NCI-H2196 treated with DMSO at 0.1 percent for 48 hours (cell line): ENCODE results near the gene ODF4.
"Not testable (repeated sequence)": the region's sequence is repeated elsewhere in the genome, so short reads cannot be mapped to it uniquely, and the experiment has no call there.

Source experiments
- DNase-seq: peaks from one replicate; lab custom pipeline; 2025; ENCODE audit not compliant: unreplicated experiment; lab: John Stamatoyannopoulos, UW

Gene ODF4

GRCh38 chr17:8366231-8366630, 26.6 kb downstream of the ODF4 start:
- no peak for DNase-seq

GRCh38 chr17:8368193-8368592, 28.6 kb downstream of the ODF4 start:
- DNase-seq, result no peak

GRCh38 chr17:8369944-8370343, 30.3 kb downstream of the ODF4 start:
- no peak for DNase-seq

- no peak for DNase-seq
These were observed 32.1 kb downstream of the ODF4 start for GRCh38 chr17:8371786-8372185.

GRCh38 chr17:8372422-8372821, 32.8 kb downstream of the ODF4 start:
- DNase-seq, result no peak

- DNase-seq, result not testable (repeated sequence)
These were observed 34.2 kb downstream of the ODF4 start for GRCh38 chr17:8373856-8374255.

GRCh38 chr17:8375738-8376259, 36.2 kb downstream of the ODF4 start:
- no peak for DNase-seq

GRCh38 chr17:8376271-8377067, 36.8 kb downstream of the ODF4 start, which contains the start of gene KRABD2:
Gene KRABD2 (minus strand): TSS chr17:8376704.
- DNase-seq, result peak; percentile 51

GRCh38 chr17:8377422-8377821, 37.8 kb downstream of the ODF4 start:
- DNase-seq, result no peak

GRCh38 chr17:8378117-8378516, 38.5 kb downstream of the ODF4 start:
- DNase-seq, result not testable (repeated sequence)

GRCh38 chr17:8380049-8380448, 40.4 kb downstream of the ODF4 start:
- DNase-seq, result no peak

- no peak for DNase-seq
These were observed 42.6 kb downstream of the ODF4 start for GRCh38 chr17:8382052-8382879.

GRCh38 chr17:8382880-8383142, 43.2 kb downstream of the ODF4 start:
- no peak for DNase-seq

- peak; percentile 79 for DNase-seq
These were observed 43.6 kb downstream of the ODF4 start, which contains the start of gene RPL26 for GRCh38 chr17:8383143-8383822. Gene RPL26 (minus strand): TSS chr17:8383193. CDS start chr17:8382310, 883 bp downstream.

GRCh38 chr17:8384801-8385378, 45.2 kb downstream of the ODF4 start:
- DNase-seq, result no peak

GRCh38 chr17:8386841-8387240, 47.2 kb downstream of the ODF4 start:
- no peak for DNase-seq

GRCh38 chr17:8387914-8388651, 48.4 kb downstream of the ODF4 start:
- no peak for DNase-seq

GRCh38 chr17:8391711-8392110, 52.1 kb downstream of the ODF4 start:
- DNase-seq, result no peak

- DNase-seq, result no peak
These were observed 52.6 kb downstream of the ODF4 start for GRCh38 chr17:8392274-8392673.

GRCh38 chr17:8392674-8393469, 53.2 kb downstream of the ODF4 start:
- no peak for DNase-seq
